Esophagus muscularis mucosa (tissue), 4 donors: Measurements from ENCODE around the gene VSTM2B. TPM values are rescaled to one million over a fixed set of nuclear protein-coding genes. Genes with fewer than 3 reads are reported as not detected.

Source experiments
- DNase-seq: peaks from one replicate; pipeline ENCODE4 v3.0.0-alpha.2; 2017; ENCODE audit errors: extremely low spot score
- H3K27ac ChIP-seq, 4 donors: fragments of 200-600 bp; sonication (generic); replicated peaks in 1 of 4; 1 replicate in 3 of 4; 2 replicates in 1 of 4; pipeline ENCODE4 v1.5.1; 2016 to 2019; ENCODE audit warnings: mild to moderate bottlenecking in 1 of 4
- H3K27me3 ChIP-seq, 4 donors: fragments of 200-600 bp; sonication (generic); one replicate each; pipeline versions ENCODE4 v1.5.1 to v1.6.0; 2016 to 2019
- H3K36me3 ChIP-seq, 4 donors: fragments of 200-600 bp; sonication (generic); one replicate each; pipeline ENCODE4 v1.5.1; 2016 to 2019
- H3K4me1 ChIP-seq, 4 donors: fragments of 200-600 bp; sonication (generic); one replicate each; pipeline ENCODE4 v1.5.1; 2016 to 2019
- H3K4me3 ChIP-seq, 4 donors: fragments of 200-600 bp; sonication (generic); 1 replicate in 2 of 4; 2 replicates in 2 of 4; pipeline ENCODE4 v1.5.1; 2016 to 2019; ENCODE audit warnings: mild to moderate bottlenecking in 4 of 4, moderate library complexity in 1 of 4
- H3K9me3 ChIP-seq, 4 donors: fragments of 200-600 bp; sonication (generic); 1 replicate in 3 of 4; 2 replicates in 1 of 4; pipeline ENCODE4 v1.5.1; 2016 to 2019
- CTCF ChIP-seq, 3 experiments: fragments of 200-600 bp in 2 of 3; fragments of 450-650 bp in 1 of 3; sonication (generic) in 2 of 3; IDR thresholded peaks; one replicate each; pipeline ENCODE4 v1.5.1; 2017 to 2019; ENCODE audit warnings: antibody characterized with exemption in 3 of 3, mild to moderate bottlenecking in 2 of 3, moderate library complexity in 1 of 3
- EP300 ChIP-seq: sonication (generic); formaldehyde crosslinking; IDR thresholded peaks from one replicate; pipeline ENCODE4 v1.6.1; 2017; ENCODE audit warnings: antibody characterized with exemption
- POLR2A ChIP-seq: fragments of 450-650 bp; IDR thresholded peaks from one replicate; pipeline ENCODE4 v1.6.1; 2017; ENCODE audit warnings: antibody characterized with exemption, moderate library complexity, mild to moderate bottlenecking, low read depth
- POLR2AphosphoS5 ChIP-seq, 2 donors: sonication (generic); formaldehyde crosslinking; IDR thresholded peaks; one replicate each; pipeline ENCODE4 v1.6.1; 2017; ENCODE audit warnings: antibody characterized with exemption in 2 of 2
- WGBS: methylation state at CpG from one replicate; pipeline ENCODE4 v1.1.5; 2018; 5-methylcytosine and 5-hydroxymethylcytosine counted together
- intact Hi-C: fragments of 100-400 bp; cut with DNase I; formaldehyde crosslinking; loops from one replicate; pipeline ENCODE4 v1.15.1; 2023
- total RNA-seq, 4 donors: library from RNA; depleted of rRNA; stranded (reverse); fragments of >200 nt; gene quantifications; one replicate each; pipeline versions ENCODE4 v1.1.0 to v1.2.1, GENCODE V29; 2016

Gene VSTM2B
- total RNA-seq, 4 donors from 2014 or later: 0.23 to 0.33 TPM; not detected in 2

- peaks cover 0 to 3% (median 0%) of the 10 kb centered on the region in 4 donors for H3K9me3 ChIP-seq
- no peak for TF ChIP-seq POLR2AphosphoS5 (IDR thresholded peaks at IDR 0.05)
- TF ChIP-seq EP300: no peak
- TF ChIP-seq CTCF (IDR thresholded peaks at IDR 0.05): no peak
- no peak for TF ChIP-seq POLR2A
- peaks cover 6 to 100% (median 60%) of the 10 kb centered on the region in 4 donors for H3K27me3 ChIP-seq
- peaks cover 35 to 62% (median 59%) of the 10 kb centered on the region in 4 donors for H3K4me1 ChIP-seq
- intact Hi-C loops: no loop called here
- H3K36me3 ChIP-seq: no peaks in the 10 kb centered on the region
- 16% methylated on average over 29 of the region's 31 CpGs for WGBS
- H3K4me3 ChIP-seq: peak overlapping the region; percentile 29 to 44 (median 36)
- H3K27ac ChIP-seq: no peak overlapping the region
- no peak for DNase-seq
These were observed 1.9 kb downstream of the VSTM2B start for GRCh38 chr19:29527500-29528328.

DNA sequence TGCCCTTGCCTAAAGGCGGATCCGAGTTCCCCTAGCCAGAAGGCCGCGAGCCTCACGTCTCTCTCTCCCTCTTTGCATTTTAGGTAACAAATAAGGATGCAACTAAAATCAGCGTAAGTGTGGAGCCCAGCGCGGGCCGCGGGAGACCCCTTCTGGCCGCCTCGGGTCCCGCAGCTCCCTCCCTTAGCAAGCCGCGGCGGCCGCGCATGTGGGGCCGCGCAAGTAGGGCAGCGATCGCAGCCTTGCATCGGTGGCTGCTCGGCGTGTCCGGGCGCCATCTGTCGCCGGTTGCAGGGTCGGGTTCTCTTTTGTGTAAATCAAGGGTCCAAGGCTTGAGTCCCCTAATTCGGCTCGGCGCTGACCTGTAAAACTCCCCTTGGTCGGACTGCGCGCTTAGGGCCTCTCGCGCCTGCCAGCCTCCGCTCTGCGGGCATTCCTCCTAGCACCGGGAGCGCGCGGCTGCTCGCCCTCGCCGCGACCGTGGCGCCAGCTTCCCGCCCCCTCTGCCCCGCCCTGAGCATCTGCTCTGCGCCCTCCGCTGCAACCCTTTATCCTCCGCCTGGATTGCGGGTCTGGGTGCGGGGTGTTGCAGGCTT lies 2.7 kb downstream of the VSTM2B start:
- intact Hi-C loops: no loop called here
- peaks cover 6 to 100% (median 60%) of the 10 kb centered on the region in 4 donors for H3K27me3 ChIP-seq
- peaks cover 0 to 3% (median 0%) of the 10 kb centered on the region in 4 donors for H3K9me3 ChIP-seq

DNA sequence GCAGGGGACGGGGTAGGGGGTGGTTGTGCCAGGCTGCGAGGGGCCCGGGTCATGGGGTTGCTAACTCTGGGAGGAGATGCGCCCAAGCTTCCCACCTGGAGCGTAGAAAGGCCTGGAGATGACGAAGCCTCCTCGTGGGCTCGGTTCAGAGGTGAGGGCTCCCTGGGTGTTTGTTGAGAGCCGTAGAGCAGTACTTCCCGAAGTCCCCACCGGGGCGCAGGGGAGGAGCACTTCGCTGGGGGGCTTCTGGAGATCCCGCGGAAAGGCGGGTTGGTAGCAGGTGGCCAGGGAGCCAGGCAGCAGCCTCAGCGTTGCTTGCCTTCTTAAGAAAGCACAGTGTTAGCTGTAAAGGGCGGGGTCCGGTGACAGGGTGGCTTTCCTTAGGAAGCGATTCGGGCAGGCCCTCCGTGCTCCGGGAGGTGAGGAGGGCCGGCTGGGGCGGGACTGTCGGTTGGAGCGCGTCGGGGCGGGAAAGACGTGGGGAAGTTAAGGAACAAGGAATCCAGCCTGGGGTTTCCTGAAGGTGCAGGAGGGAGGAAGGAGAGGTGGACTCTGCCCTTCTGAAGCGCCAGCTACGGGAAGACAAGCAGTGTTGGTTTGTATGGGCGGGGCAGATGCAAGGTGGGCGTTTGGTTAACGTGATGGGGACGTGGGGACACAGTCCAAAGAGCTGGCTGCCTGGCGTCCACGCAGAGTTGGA lies 3.3 kb downstream of the VSTM2B start:
- Histone ChIP-seq H3K27ac (no peak overlapping the region), H3K4me1 (peaks cover 35 to 62% (median 59%) of the 10 kb centered on the region in 4 donors), H3K27me3 (peaks cover 6 to 100% (median 60%) of the 10 kb centered on the region in 4 donors), H3K4me3 (peak overlapping the region; percentile 29 to 44 (median 36)), H3K9me3 (peaks cover 0 to 3% (median 0%) of the 10 kb centered on the region in 4 donors), H3K36me3 (no peaks in the 10 kb centered on the region)
- 11% methylated on average over 39 of the region's 39 CpGs for WGBS
- TF ChIP-seq POLR2AphosphoS5 (IDR thresholded peaks at IDR 0.05) (no peak), CTCF (IDR thresholded peaks at IDR 0.05) (no peak), EP300 (no peak), POLR2A (no peak)
- intact Hi-C loops: no loop called here
- no peak for DNase-seq

More for the DNA sequence above, 2.7 kb downstream of the VSTM2B start:
- Histone ChIP-seq H3K4me3 (peak overlapping the region; percentile 29 to 44 (median 36)), H3K36me3 (no peaks in the 10 kb centered on the region), H3K4me1 (peaks cover 35 to 62% (median 59%) of the 10 kb centered on the region in 4 donors), H3K27ac (no peak overlapping the region)
- 2% methylated on average over 32 of the region's 57 CpGs for WGBS
- peak; percentile 54 to 80 (median 69) for TF ChIP-seq CTCF (IDR thresholded peaks at IDR 0.05)
- TF ChIP-seq EP300: no peak
- no peak for DNase-seq

GRCh38 chr19:29529646-29530539 lies 4.1 kb downstream of the VSTM2B start:
- H3K27me3 ChIP-seq: peaks cover 6 to 97% (median 57%) of the 10 kb centered on the region in 4 donors
- TF ChIP-seq CTCF (IDR thresholded peaks at IDR 0.05) (no peak), EP300 (no peak), POLR2A (no peak), POLR2AphosphoS5 (IDR thresholded peaks at IDR 0.05) (no peak)
- DNase-seq: no peak
- peaks cover 0 to 3% (median 0%) of the 10 kb centered on the region in 4 donors for H3K9me3 ChIP-seq
- H3K36me3 ChIP-seq: no peaks in the 10 kb centered on the region
- H3K4me3 ChIP-seq: no peak overlapping the region
- intact Hi-C loops: no loop called here
- H3K27ac ChIP-seq: no peak overlapping the region
- WGBS: 16% methylated on average over 11 of the region's 100 CpGs
- H3K4me1 ChIP-seq: peaks cover 34 to 57% (median 54%) of the 10 kb centered on the region in 4 donors
